Adrenal gland (tissue), 5 donors: ENCODE results near the gene TRAF3.

Experiments
- POLR2A ChIP-seq, 2 donors: fragments of 450-650 bp; IDR thresholded peaks; one replicate each; pipeline ENCODE4 v1.6.1; 2017; ENCODE audit warnings: antibody characterized with exemption in 2 of 2, mild to moderate bottlenecking in 2 of 2, moderate library complexity in 1 of 2
- TF ChIP-seq, protein P1 (sequence below), 6 experiments: fragments of 450-650 bp in 4 of 6; fragments of 200-600 bp in 2 of 6; sonication (generic) in 1 of 6; IDR thresholded peaks; 1 replicate in 5 of 6; 2 replicates in 1 of 6; pipeline versions ENCODE4 v1.5.1 to v1.8.0; 2016 to 2021; ENCODE audit warnings: antibody characterized with exemption in 6 of 6, mild to moderate bottlenecking in 2 of 6, moderate library complexity in 1 of 6
- donor health status: DM: no; HTN: no; CAD: no.

- TF ChIP-seq, protein P1, sequence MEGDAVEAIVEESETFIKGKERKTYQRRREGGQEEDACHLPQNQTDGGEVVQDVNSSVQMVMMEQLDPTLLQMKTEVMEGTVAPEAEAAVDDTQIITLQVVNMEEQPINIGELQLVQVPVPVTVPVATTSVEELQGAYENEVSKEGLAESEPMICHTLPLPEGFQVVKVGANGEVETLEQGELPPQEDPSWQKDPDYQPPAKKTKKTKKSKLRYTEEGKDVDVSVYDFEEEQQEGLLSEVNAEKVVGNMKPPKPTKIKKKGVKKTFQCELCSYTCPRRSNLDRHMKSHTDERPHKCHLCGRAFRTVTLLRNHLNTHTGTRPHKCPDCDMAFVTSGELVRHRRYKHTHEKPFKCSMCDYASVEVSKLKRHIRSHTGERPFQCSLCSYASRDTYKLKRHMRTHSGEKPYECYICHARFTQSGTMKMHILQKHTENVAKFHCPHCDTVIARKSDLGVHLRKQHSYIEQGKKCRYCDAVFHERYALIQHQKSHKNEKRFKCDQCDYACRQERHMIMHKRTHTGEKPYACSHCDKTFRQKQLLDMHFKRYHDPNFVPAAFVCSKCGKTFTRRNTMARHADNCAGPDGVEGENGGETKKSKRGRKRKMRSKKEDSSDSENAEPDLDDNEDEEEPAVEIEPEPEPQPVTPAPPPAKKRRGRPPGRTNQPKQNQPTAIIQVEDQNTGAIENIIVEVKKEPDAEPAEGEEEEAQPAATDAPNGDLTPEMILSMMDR (IDR thresholded peaks at IDR 0.05) = no peak
- TF ChIP-seq POLR2A (IDR thresholded peaks at IDR 0.05) = no peak
These were observed 158.5 kb downstream of the TRAF3 start for GRCh38 chr14:102935756-102936155.
